AG04449 (cell line): Measurements from ENCODE around the gene CD1C.
"Not testable (repeated sequence)": the region's sequence is repeated elsewhere in the genome, so short reads cannot be mapped to it uniquely, and the experiment has no call there.

Source experiments
- CTCF ChIA-PET: fragments of 350-600 bp; formaldehyde crosslinking; extraction: SDS; loops from one replicate; lab custom pipeline; 2021; ENCODE audit warnings: antibody characterized with exemption; lab: Yijun Ruan, JAX
- POLR2A ChIA-PET: fragments of 400-600, 350-600 bp; formaldehyde crosslinking; extraction: SDS; loops from one replicate; lab custom pipeline; 2020; ENCODE audit warnings: antibody characterized with exemption, inconsistent platforms; lab: Yijun Ruan, JAX
- DNase-seq: peaks from one replicate; pipeline ENCODE4 v3.0.0-alpha.2; 2010; ENCODE audit warnings: low read depth, low spot score
- H3K4me3 ChIP-seq: 2 replicates; pipeline ENCODE4 v1.5.1; 2011; ENCODE audit warnings: low read depth, mild to moderate bottlenecking, control low read depth, low read length
- TF ChIP-seq, protein P1 (sequence below): IDR thresholded peaks from one replicate; pipeline ENCODE4 v1.5.1; 2011; ENCODE audit warnings: mild to moderate bottlenecking, moderate library complexity, low read length, control low read depth, inconsistent platforms; ENCODE audit not compliant: insufficient read depth; ENCODE audit errors: missing control alignments

CD1C gene

GRCh38 chr1:158334526-158335212 lies 44.9 kb downstream of the CD1C start:
- ChIA-PET POLR2A (no interaction called here), CTCF (no interaction called here)
- TF ChIP-seq, protein P1, sequence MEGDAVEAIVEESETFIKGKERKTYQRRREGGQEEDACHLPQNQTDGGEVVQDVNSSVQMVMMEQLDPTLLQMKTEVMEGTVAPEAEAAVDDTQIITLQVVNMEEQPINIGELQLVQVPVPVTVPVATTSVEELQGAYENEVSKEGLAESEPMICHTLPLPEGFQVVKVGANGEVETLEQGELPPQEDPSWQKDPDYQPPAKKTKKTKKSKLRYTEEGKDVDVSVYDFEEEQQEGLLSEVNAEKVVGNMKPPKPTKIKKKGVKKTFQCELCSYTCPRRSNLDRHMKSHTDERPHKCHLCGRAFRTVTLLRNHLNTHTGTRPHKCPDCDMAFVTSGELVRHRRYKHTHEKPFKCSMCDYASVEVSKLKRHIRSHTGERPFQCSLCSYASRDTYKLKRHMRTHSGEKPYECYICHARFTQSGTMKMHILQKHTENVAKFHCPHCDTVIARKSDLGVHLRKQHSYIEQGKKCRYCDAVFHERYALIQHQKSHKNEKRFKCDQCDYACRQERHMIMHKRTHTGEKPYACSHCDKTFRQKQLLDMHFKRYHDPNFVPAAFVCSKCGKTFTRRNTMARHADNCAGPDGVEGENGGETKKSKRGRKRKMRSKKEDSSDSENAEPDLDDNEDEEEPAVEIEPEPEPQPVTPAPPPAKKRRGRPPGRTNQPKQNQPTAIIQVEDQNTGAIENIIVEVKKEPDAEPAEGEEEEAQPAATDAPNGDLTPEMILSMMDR = no peak
- H3K4me3 ChIP-seq = no peak overlapping the region
- no peak for DNase-seq

DNA sequence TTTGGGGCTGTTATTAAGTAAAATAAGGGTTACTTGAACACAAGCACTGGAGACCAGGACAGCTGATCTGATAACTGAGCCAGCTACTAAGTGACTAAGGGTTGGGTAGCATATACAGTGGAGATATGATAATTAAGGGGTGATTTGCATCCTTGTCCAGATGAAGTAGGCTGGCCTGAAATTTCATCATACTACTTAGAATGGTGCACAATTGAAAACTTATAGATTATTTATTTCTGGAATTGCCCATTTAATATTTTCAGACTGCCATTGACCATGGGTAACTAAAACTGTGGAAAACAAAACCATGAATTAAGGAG lies 45.5 kb downstream of the CD1C start:
- DNase-seq = no peak
- ChIA-PET POLR2A (no interaction called here), CTCF (no interaction called here)
- H3K4me3 ChIP-seq = no peak overlapping the region
- TF ChIP-seq, protein P1 = no peak

GRCh38 chr1:158336413-158336812 lies 46.7 kb downstream of the CD1C start:
- POLR2A ChIA-PET, CTCF ChIA-PET: not testable (repeated sequence)

More at GRCh38 chr1:158336413-158336812, 46.7 kb downstream of the CD1C start:
- not testable (repeated sequence) for H3K4me3 ChIP-seq, DNase-seq
